Glutamatergic neuron (in vitro differentiated cells): ENCODE results near the gene TMEM254. TPM values are rescaled to one million over a fixed set of nuclear protein-coding genes. Genes with fewer than 3 reads are reported as not detected.
"Not testable (repeated sequence)": the region's sequence is repeated elsewhere in the genome, so short reads cannot be mapped to it uniquely, and the experiment has no call there.

ENCODE experiments used
- DNase-seq: peaks from one replicate; pipeline ENCODE4 v3.0.0; 2022
- H3K27ac Mint-ChIP-seq: one replicate; pipeline ENCODE4 v1.8.0; 2020; ENCODE audit warnings: mild to moderate bottlenecking, mixed read lengths, inconsistent platforms; ENCODE audit not compliant: unreplicated experiment
- H3K27me3 Mint-ChIP-seq: one replicate; pipeline ENCODE4 v1.8.0; 2020; ENCODE audit warnings: mild to moderate bottlenecking, moderate library complexity, mixed read lengths, inconsistent platforms; ENCODE audit not compliant: unreplicated experiment
- H3K36me3 Mint-ChIP-seq: one replicate; pipeline ENCODE4 v1.8.0; 2020; ENCODE audit warnings: mild to moderate bottlenecking, mixed read lengths, inconsistent platforms; ENCODE audit not compliant: unreplicated experiment
- H3K4me1 Mint-ChIP-seq: one replicate; pipeline ENCODE4 v1.8.0; 2020; ENCODE audit warnings: mild to moderate bottlenecking, low read depth, mixed read lengths, inconsistent platforms; ENCODE audit not compliant: unreplicated experiment
- H3K4me3 Mint-ChIP-seq: one replicate; pipeline ENCODE4 v1.8.0; 2020; ENCODE audit warnings: mild to moderate bottlenecking, mixed read lengths, inconsistent platforms; ENCODE audit not compliant: unreplicated experiment
- H3K9me3 Mint-ChIP-seq: one replicate; pipeline ENCODE4 v1.8.0; 2020; ENCODE audit warnings: mild to moderate bottlenecking, moderate library complexity, mixed read lengths, inconsistent platforms; ENCODE audit not compliant: unreplicated experiment
- CTCF ChIP-seq: fragments of 200-600 bp; sonication (generic); IDR thresholded peaks from one replicate; pipeline ENCODE4 v1.5.0; 2021; ENCODE audit not compliant: partially characterized antibody, unreplicated experiment
- total RNA-seq: library from RNA; stranded (reverse); fragmentation: NEBNext Ultra II Directional; extraction: Animal tissue kit (Norgen Biotek cat#: 25700); gene quantifications from one replicate; pipeline ENCODE4 v1.2.1, GENCODE V29; 2021; ENCODE audit not compliant: unreplicated experiment

TMEM254 gene
- total RNA-seq, 1 donor from 2014 or later, result 13.5 TPM

- Mint-ChIP-seq H3K4me1 (no peaks in the 10 kb centered on the region), H3K36me3 (no peaks in the 10 kb centered on the region), H3K9me3 (peaks cover 2% of the 10 kb centered on the region), H3K27me3 (no peaks in the 10 kb centered on the region), H3K4me3 (no peak overlapping the region), H3K27ac (no peak overlapping the region)
- no peak for DNase-seq
- no peak for TF ChIP-seq CTCF
Observed at GRCh38 chr10:80055760-80056159, 22.7 kb upstream of the TMEM254 start.

- no peak for DNase-seq
- Mint-ChIP-seq H3K27ac (no peak overlapping the region), H3K4me1 (no peaks in the 10 kb centered on the region), H3K4me3 (no peak overlapping the region), H3K36me3 (no peaks in the 10 kb centered on the region), H3K9me3 (peaks cover 2% of the 10 kb centered on the region), H3K27me3 (no peaks in the 10 kb centered on the region)
- TF ChIP-seq CTCF, result no peak
Observed at GRCh38 chr10:80057171-80057570, 21.3 kb upstream of the TMEM254 start.

- no peak for TF ChIP-seq CTCF
- Mint-ChIP-seq H3K27ac (no peak overlapping the region), H3K9me3 (peaks cover 2% of the 10 kb centered on the region), H3K4me3 (no peak overlapping the region), H3K27me3 (no peaks in the 10 kb centered on the region), H3K4me1 (no peaks in the 10 kb centered on the region), H3K36me3 (no peaks in the 10 kb centered on the region)
- DNase-seq, result no peak
Observed at GRCh38 chr10:80064120-80064886, 14.2 kb upstream of the TMEM254 start.

- Mint-ChIP-seq H3K27me3 (no peaks in the 10 kb centered on the region), H3K36me3 (no peaks in the 10 kb centered on the region), H3K27ac (no peak overlapping the region), H3K4me1 (no peaks in the 10 kb centered on the region), H3K4me3 (no peak overlapping the region), H3K9me3 (peaks cover 2% of the 10 kb centered on the region)
- no peak for TF ChIP-seq CTCF
- no peak for DNase-seq
Observed at GRCh38 chr10:80066809-80067208, 11.7 kb upstream of the TMEM254 start.

GRCh38 chr10:80067821-80068220 lies 10.6 kb upstream of the TMEM254 start:
- H3K27me3 Mint-ChIP-seq, H3K36me3 Mint-ChIP-seq, H3K4me3 Mint-ChIP-seq, H3K9me3 Mint-ChIP-seq, DNase-seq, H3K4me1 Mint-ChIP-seq, H3K27ac Mint-ChIP-seq: not testable (repeated sequence)
